Measurements from ENCODE around the gene LNX1. TPM values are rescaled to one million over a fixed set of nuclear protein-coding genes. Genes with fewer than 3 reads are reported as not detected.
"Not testable (repeated sequence)": the region's sequence is repeated elsewhere in the genome, so short reads cannot be mapped to it uniquely, and the experiment has no call there.

The LNX1 gene
- total and polyA plus RNA-seq, 10 of the 15 experiments (the other 5 are each of a cell fraction or from before 2014, with no cell fraction given): 0.72 to 1.4 (median 1.0) TPM

DNA sequence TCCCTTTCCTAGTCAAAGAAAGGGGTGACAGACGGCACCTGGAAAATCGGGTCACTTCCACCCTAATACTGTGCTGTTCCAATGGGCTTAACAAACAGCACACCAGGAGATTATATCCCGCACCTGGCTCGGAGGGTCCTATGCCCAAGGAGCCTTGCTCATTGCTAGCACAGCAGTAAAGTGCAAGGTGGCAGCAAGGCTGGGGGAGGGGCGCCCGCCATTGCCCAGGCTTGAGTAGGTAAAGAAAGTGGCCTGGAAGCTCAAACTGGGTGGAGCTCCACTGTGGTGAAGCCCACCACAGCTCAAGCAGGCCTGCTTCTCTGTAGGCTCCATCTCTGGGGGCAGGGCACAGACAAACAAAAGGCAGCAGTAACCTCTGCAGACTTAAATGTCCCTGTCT, 124.7 kb downstream of the LNX1 start:
- RAD21 ChIA-PET (ENCODE audit: unreplicated experiment); DNase-seq (ENCODE audit: low read depth, low spot score); FAIRE-seq; H3K4me1 ChIP-seq (ENCODE audit: control insufficient read depth, insufficient read depth, low read length); H4K20me1 ChIP-seq (ENCODE audit: control insufficient read depth, insufficient read depth); H3K9me3 ChIP-seq (replicated peaks; ENCODE audit: control insufficient read depth, insufficient read depth, low read length); H3K9ac ChIP-seq (ENCODE audit: control insufficient read depth, insufficient read depth, low read length); POLR2A ChIA-PET; H3K4me2 ChIP-seq (ENCODE audit: control insufficient read depth, insufficient read depth); in situ Hi-C loops (cut with MboI); ATAC-seq; H3K4me3 ChIP-seq; BruUV-seq (replicated peaks); H3K36me3 ChIP-seq (ENCODE audit: control insufficient read depth in 2 of 2, insufficient read depth in 2 of 2, low read length in 1 of 2); intact Hi-C loops (cut with micrococcal nuclease; ENCODE audit: unreplicated experiment); H3K27ac ChIP-seq (ENCODE audit: control insufficient read depth, insufficient read depth); H2AFZ ChIP-seq (ENCODE audit: control insufficient read depth, low read depth, low read length); H3K79me2 ChIP-seq (ENCODE audit: control insufficient read depth, insufficient read depth, low read length); H3K27me3 ChIP-seq (replicated peaks in 1 of 2; ENCODE audit: control insufficient read depth in 2 of 2, insufficient read depth in 2 of 2, low read length in 1 of 2): not testable (repeated sequence)
- 99% methylated on average over 6 of the region's 6 CpGs for WGBS (ENCODE audit: insufficient coverage, insufficient replicate concordance, low lambda C conversion rate, missing lambda C conversion rate)
- ChIA-PET SMC1A (ENCODE audit: uncharacterized antibody, unreplicated experiment) (interaction anchor here (2.2 kb wide), 1 partner anchor 14 kb away, joined by 6 read pairs; no protein-coding TSS in a partner anchor), CTCF (interaction anchor here (1.4 kb wide), 1 partner anchor 240 kb away, joined by 3 read pairs; no protein-coding TSS in a partner anchor)

DNA sequence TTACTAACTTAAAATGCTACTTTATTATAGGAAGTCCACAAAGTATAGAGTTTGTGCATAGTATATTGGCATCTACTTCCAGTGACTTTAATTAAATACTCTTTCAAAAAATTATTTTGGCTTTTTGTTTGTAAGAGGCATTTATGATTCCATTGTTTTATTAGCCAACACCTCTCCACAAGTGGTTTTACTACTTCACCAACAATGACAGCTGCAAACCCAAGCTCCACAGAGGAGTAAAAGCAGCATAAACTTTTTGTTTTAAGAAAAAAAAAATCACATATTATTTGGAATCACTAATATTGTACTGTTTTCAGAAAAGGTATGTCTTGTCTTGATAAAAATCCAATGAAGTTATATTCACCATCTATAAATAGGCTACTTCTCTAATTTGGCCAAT, 125.4 kb downstream of the LNX1 start:
- no TSS peak for BruUV-seq (replicated peaks)
- ATAC-seq: no peak
- ChIA-PET SMC1A (ENCODE audit: uncharacterized antibody, unreplicated experiment) (interaction anchor here (2.5 kb wide), 1 partner anchor 11 kb away, joined by 10 read pairs; no protein-coding TSS in a partner anchor), RAD21 (ENCODE audit: unreplicated experiment) (no interaction called here), POLR2A (no interaction called here), CTCF (interaction anchor here (0.8 to 1.4 kb wide), 2 partner anchors 78 to 241 kb away, joined by 3 read pairs; no protein-coding TSS in a partner anchor)
- DNase-seq (ENCODE audit: low read depth, low spot score): no peak
- intact Hi-C loops (cut with micrococcal nuclease; ENCODE audit: unreplicated experiment) (no loop called here), in situ Hi-C loops (cut with MboI) (no loop called here)
- 0 out of 4 replicates have a peak, but pooled peaks cover 0 to 2% of the 10 kb centered on the region in 2 experiments for H3K36me3 ChIP-seq (ENCODE audit: control insufficient read depth in 2 of 2, insufficient read depth in 2 of 2, low read length in 1 of 2)
- no peak overlapping the region for H3K27ac ChIP-seq (ENCODE audit: control insufficient read depth, insufficient read depth)
- H2AFZ ChIP-seq (ENCODE audit: control insufficient read depth, low read depth, low read length): no peak overlapping the region
- no peaks in the 10 kb centered on the region for H3K9me3 ChIP-seq (replicated peaks; ENCODE audit: control insufficient read depth, insufficient read depth, low read length)
- H4K20me1 ChIP-seq (ENCODE audit: control insufficient read depth, insufficient read depth): no peaks in the 10 kb centered on the region
- H3K79me2 ChIP-seq (ENCODE audit: control insufficient read depth, insufficient read depth, low read length): no peaks in the 10 kb centered on the region
- FAIRE-seq: no peak
- no peak overlapping the region for H3K4me2 ChIP-seq (ENCODE audit: control insufficient read depth, insufficient read depth)
- no peaks in the 10 kb centered on the region for H3K27me3 ChIP-seq (replicated peaks in 1 of 2; ENCODE audit: control insufficient read depth in 2 of 2, insufficient read depth in 2 of 2, low read length in 1 of 2)
- no peaks in the 10 kb centered on the region for H3K4me1 ChIP-seq (ENCODE audit: control insufficient read depth, insufficient read depth, low read length)
- H3K4me3 ChIP-seq: no peak overlapping the region
- H3K9ac ChIP-seq (ENCODE audit: control insufficient read depth, insufficient read depth, low read length): no peak overlapping the region
- TF ChIP-seq, protein P1, sequence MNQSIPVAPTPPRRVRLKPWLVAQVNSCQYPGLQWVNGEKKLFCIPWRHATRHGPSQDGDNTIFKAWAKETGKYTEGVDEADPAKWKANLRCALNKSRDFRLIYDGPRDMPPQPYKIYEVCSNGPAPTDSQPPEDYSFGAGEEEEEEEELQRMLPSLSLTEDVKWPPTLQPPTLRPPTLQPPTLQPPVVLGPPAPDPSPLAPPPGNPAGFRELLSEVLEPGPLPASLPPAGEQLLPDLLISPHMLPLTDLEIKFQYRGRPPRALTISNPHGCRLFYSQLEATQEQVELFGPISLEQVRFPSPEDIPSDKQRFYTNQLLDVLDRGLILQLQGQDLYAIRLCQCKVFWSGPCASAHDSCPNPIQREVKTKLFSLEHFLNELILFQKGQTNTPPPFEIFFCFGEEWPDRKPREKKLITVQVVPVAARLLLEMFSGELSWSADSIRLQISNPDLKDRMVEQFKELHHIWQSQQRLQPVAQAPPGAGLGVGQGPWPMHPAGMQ (IDR thresholded peaks at IDR 0.05; ENCODE audit: borderline replicate concordance): no peak
- TF ChIP-seq POLR2AphosphoS2 (IDR thresholded peaks at IDR 0.05; ENCODE audit: low read depth, low read length) (no peak), KAT2A (conservative IDR thresholded peaks at IDR 0.05; ENCODE audit: control insufficient read depth, low read depth, low read length) (no peak), MTA2 (IDR thresholded peaks at IDR 0.05; ENCODE audit: low read depth) (no peak), BHLHE40 (IDR thresholded peaks at IDR 0.05; ENCODE audit: borderline replicate concordance in 1 of 2, low read depth in 2 of 2, low read length in 1 of 2) (no peak), FOXM1 (IDR thresholded peaks at IDR 0.05; ENCODE audit: low read depth, low read length) (no peak), BMI1 (IDR thresholded peaks at IDR 0.05; ENCODE audit: borderline replicate concordance) (no peak), CBX5 (IDR thresholded peaks at IDR 0.05; ENCODE audit: low read depth) (no peak), SMAD1 (IDR thresholded peaks at IDR 0.05; ENCODE audit: low read depth, partially characterized antibody) (no peak), NFIC (IDR thresholded peaks at IDR 0.05; ENCODE audit: low read depth, low read length) (no peak), ESRRA (IDR thresholded peaks at IDR 0.05; ENCODE audit: low read length) (no peak), ZZZ3 (IDR thresholded peaks at IDR 0.05; ENCODE audit: control insufficient read depth, insufficient read length, low read depth) (no peak), JUNB (IDR thresholded peaks at IDR 0.05) (no peak)
- TF ChIP-seq, protein P2, sequence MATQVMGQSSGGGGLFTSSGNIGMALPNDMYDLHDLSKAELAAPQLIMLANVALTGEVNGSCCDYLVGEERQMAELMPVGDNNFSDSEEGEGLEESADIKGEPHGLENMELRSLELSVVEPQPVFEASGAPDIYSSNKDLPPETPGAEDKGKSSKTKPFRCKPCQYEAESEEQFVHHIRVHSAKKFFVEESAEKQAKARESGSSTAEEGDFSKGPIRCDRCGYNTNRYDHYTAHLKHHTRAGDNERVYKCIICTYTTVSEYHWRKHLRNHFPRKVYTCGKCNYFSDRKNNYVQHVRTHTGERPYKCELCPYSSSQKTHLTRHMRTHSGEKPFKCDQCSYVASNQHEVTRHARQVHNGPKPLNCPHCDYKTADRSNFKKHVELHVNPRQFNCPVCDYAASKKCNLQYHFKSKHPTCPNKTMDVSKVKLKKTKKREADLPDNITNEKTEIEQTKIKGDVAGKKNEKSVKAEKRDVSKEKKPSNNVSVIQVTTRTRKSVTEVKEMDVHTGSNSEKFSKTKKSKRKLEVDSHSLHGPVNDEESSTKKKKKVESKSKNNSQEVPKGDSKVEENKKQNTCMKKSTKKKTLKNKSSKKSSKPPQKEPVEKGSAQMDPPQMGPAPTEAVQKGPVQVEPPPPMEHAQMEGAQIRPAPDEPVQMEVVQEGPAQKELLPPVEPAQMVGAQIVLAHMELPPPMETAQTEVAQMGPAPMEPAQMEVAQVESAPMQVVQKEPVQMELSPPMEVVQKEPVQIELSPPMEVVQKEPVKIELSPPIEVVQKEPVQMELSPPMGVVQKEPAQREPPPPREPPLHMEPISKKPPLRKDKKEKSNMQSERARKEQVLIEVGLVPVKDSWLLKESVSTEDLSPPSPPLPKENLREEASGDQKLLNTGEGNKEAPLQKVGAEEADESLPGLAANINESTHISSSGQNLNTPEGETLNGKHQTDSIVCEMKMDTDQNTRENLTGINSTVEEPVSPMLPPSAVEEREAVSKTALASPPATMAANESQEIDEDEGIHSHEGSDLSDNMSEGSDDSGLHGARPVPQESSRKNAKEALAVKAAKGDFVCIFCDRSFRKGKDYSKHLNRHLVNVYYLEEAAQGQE (IDR thresholded peaks at IDR 0.05; ENCODE audit: low read depth, low read length): no peak

All from GM12878 (cell line).